Umbilical cord (tissue), 2 donors: Measurements from ENCODE around the gene ROBO4. TPM values are rescaled to one million over a fixed set of nuclear protein-coding genes. Genes with fewer than 3 reads are reported as not detected.

Experiments used
- DNase-seq: peaks from one replicate; pipeline ENCODE4 v3.0.0-alpha.2; 2015; ENCODE audit warnings: low spot score
- total RNA-seq: library from RNA; depleted of rRNA; stranded (reverse); fragments of >200 nt; gene quantifications from one replicate; pipeline ENCODE4 v1.2.3, GENCODE V29; 2014; ENCODE audit warnings: low replicate concordance; ENCODE audit not compliant: insufficient read depth

ROBO4 gene
- total RNA-seq, 1 donor from 2014 or later, result 13.0 TPM

- no peak for DNase-seq
Observed at GRCh38 chr11:124841840-124842239, 55.8 kb downstream of the ROBO4 start.

- DNase-seq, result no peak
Observed at GRCh38 chr11:124841201-124841600, 56.5 kb downstream of the ROBO4 start.

- DNase-seq, result no peak
Observed at GRCh38 chr11:124840666-124841065, 57.0 kb downstream of the ROBO4 start.

GRCh38 chr11:124839972-124840621, 57.6 kb downstream of the ROBO4 start:
- no peak for DNase-seq

GRCh38 chr11:124839128-124839971, 58.3 kb downstream of the ROBO4 start:
- DNase-seq, result no peak

- DNase-seq, result no peak
Observed at GRCh38 chr11:124838805-124839127, 58.9 kb downstream of the ROBO4 start.

- DNase-seq, result peak; percentile 85
Observed at GRCh38 chr11:124837491-124837856, 60.2 kb downstream of the ROBO4 start.

GRCh38 chr11:124835918-124836317, 61.7 kb downstream of the ROBO4 start:
- no peak for DNase-seq

GRCh38 chr11:124834526-124835180, 63.0 kb downstream of the ROBO4 start:
- no peak for DNase-seq

Other genes starting within 250 kb of the ROBO4 start
- gene SIAE, start 224.1 kb downstream of the ROBO4 start, total RNA-seq, result 8.4 TPM
- 8.9 TPM for gene SPA17, start 224.0 kb downstream of the ROBO4 start, total RNA-seq
- not detected for gene NRGN, start 157.9 kb downstream of the ROBO4 start, total RNA-seq
- gene VSIG2, start 145.6 kb downstream of the ROBO4 start, total RNA-seq, result not detected
- 9.4 TPM for gene ESAM, start 135.6 kb downstream of the ROBO4 start, total RNA-seq
- gene MSANTD2, start 97.5 kb downstream of the ROBO4 start, total RNA-seq, result 43.8 TPM
- 17.3 TPM for gene ROBO3, start 32.4 kb downstream of the ROBO4 start, total RNA-seq
- not detected for gene HEPN1, start 21.4 kb upstream of the ROBO4 start, total RNA-seq
- 1.9 TPM for gene HEPACAM, start 38.2 kb upstream of the ROBO4 start, total RNA-seq
- gene CCDC15, start 56.3 kb upstream of the ROBO4 start, total RNA-seq, result 8.7 TPM
- 8.2 TPM for gene SLC37A2, start 165.4 kb upstream of the ROBO4 start, total RNA-seq
- gene TMEM218, start 213.8 kb upstream of the ROBO4 start, total RNA-seq, result 48.6 TPM